ENCODE results near the gene TUBGCP6.
A peak's percentile ranks its signal among the peaks of the same experiment; 100 is the strongest.

- TF ChIP-seq CTCF (IDR thresholded peaks at IDR 0.05; ENCODE audit: poor library complexity) (peak; percentile 45), EZH2 (IDR thresholded peaks at IDR 0.05; ENCODE audit: borderline replicate concordance) (no peak), EZH2phosphoT487 (IDR thresholded peaks at IDR 0.05; ENCODE audit: low read depth, severe bottlenecking, unreplicated experiment) (no peak)
These were observed 38.2 kb downstream of the TUBGCP6 start for GRCh38 chr22:50206599-50206998.

All from hepatocyte (in vitro differentiated cells).